HG02642 (cell line): Measurements from ENCODE around the gene SPIRE1.

Source experiments
- ATAC-seq: cut with Tn5 transposase; IDR thresholded peaks from one replicate; pipeline ENCODE4 v1.9.1; 2021; ENCODE audit warnings: mild to moderate bottlenecking; ENCODE audit not compliant: unreplicated experiment, poor library complexity

Gene SPIRE1

DNA sequence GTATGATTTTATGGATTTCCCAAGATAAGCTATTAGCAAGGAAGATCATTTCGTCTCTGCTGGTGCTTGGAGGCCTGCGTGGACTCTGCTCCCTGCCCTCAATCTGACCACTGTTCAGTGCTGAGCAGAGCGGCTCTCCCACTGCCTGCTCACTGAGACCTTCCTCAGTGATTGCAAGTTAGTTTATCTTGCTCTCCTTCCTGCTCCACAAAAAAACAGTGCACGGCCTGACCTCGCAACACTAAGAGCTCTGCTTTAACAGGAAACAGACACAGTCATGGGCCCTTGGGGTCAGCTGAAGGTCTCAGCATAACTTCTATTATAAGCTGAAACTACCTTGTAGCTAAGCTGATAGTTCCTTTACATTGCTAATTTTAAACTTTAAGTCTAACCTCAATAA lies 197.0 kb downstream of the SPIRE1 start:
- no peak for ATAC-seq

DNA sequence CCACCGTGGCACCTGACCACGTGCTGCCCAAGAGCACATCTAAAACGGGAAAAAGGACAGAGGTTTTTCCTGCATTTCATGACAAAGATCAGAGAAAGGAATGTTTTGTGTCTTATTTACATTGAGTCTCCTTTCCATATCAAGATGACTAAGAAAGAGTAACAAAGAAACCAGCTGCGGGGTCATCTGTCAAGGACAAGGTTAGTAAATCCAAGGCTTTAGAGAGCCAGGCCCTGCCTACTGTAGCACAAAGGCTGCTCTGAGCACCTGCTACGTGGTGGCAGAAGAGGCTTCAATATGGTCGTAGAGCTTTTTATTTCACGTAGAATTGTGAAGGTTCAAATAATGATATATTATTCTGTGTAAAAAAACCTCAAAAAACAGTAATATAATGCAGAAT lies 199.1 kb downstream of the SPIRE1 start:
- no peak for ATAC-seq

DNA sequence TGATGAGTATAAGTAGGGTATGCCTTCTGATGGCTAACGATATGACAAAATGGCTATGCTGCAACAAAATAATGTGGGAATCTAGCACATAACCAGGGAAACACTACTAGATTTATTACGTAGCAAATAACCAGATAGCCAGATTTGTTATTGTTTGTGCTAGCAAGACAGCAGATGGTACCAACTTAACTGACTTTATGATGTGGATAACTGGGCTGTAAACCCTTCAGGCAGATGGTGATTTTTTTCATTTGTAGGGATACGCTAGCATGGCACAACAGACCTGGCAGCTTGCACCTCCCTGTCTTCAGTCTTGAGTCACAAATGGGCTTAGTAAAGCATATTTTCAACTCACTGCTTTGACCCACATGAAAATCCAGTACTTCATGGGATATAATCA lies 201.5 kb downstream of the SPIRE1 start:
- ATAC-seq = no peak

DNA sequence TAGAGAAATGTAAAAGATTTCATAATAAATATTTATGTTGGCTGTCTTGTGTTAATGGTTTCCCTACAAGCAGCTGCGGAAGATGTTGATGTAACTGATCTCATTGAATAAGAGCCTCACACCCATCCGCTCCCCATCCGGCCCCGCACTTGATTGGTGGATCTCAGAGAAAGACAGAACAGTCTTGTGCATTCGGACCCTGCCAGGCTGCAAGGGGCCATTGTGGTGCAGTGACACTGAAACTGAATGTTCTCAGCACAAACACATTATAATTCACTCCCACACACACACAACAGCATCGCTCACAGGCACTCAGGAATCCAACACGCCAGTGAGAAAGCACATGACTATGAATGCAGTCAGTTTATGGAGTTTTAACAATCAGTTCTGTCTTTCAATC lies 202.4 kb downstream of the SPIRE1 start:
- ATAC-seq = no peak

DNA sequence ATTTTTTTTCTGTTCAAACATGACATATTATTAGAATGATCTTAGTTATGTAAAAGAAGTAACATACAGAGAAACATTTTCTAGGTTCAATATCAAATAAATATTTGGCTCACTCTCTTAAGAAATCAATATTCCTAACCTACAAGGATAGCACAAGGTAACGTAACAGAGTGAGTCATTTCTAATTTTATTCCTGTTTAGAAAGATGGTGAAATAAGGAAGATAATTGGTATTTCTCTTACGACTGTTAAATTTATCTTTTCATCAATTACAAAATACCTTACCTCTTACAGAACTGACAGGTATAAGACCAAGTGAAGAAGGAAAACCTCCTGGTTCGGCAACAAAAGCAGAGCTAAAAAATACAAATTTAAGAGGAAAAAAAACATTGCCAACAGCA lies 205.1 kb downstream of the SPIRE1 start:
- no peak for ATAC-seq

DNA sequence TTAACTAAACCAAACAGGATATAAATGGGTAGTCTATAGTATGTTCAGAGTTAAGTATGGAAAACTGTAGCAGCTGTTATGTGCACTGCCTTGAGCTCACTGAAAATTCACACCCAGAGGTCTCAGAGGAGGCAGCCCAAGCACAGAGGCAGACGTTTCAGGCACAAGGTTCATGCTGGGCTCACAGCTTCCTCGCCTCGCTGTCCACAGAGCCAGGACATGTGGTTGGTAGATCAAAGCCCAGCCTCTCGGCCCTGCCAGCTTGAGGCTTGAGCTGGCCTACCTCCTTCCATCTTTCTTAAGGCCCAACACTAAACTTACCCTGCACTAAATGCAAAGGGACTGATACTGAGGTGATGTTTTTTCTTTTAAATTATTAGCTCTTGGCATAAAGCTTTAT lies 206.5 kb downstream of the SPIRE1 start:
- ATAC-seq = no peak

DNA sequence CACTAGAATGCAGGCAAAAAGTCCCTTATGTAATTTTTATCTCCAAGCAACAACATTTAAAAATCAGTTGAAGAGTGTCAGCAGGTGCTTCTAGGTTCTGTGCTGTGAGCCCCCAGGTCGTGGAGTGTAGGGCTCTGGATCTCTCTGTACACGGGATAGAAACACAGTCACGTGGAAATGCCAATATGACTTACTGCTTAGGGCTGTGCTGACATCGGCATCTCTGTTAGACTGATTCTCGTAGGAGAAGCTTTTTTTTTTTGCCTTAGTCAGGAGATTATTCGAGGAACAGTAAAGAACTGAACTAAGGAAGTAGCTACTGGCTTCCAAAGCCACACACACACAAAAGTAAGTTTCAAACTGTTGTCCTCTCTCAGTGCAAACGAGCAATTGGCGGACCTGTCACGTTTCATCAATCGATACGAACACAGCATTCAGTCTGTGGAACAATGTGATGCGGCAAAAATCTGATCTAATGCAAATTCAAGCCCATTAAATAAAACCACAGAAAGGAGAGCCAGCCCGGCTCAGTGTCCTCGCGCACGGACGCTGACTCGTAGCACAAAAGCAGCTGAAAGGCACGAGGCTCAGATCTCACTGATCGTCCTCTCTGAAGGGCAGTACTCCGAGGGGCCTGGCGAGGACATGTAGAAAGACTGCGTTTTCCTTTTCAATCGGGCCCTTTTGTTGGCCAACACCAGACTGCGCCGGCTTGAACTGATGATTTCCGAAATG lies 208.7 kb downstream of the SPIRE1 start:
- no peak for ATAC-seq

DNA sequence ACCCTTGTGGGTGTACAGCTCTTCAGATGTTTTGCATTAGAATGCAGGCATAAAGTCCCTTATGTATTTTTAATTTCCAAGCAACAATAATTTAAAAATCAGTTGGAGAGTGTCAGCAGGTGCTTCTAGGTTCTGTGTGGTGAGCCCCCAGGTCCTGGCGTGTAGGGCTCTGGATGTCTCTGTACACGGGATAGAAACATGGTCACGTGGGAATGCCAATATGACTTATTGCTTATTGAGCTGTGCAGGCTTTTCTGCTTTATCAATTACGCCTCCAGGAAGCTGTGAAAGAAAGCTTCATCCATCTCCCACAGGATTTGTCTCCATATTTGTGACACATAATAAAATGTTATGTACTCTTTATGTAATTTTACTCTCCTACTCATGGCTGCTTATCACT lies 212.4 kb downstream of the SPIRE1 start:
- ATAC-seq = no peak

DNA sequence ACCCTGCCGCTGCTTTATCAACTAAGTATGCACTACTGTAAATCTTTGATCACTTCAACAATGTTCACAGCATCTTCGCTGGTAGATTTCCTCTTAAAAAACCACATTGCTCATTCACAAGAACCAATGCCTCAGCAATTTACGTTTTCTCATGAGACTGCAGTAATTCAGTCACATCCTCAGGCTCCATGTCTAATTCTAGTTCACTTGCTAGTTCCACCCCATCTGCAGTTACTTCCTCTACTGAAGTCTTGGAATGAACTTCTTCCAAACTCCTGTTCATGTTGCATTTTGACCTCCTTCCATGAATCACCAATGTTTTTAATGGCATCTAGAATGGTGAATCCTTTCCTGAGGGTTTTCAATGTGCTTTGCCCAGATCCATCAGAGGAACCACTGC lies 214.4 kb downstream of the SPIRE1 start:
- ATAC-seq = no peak

DNA sequence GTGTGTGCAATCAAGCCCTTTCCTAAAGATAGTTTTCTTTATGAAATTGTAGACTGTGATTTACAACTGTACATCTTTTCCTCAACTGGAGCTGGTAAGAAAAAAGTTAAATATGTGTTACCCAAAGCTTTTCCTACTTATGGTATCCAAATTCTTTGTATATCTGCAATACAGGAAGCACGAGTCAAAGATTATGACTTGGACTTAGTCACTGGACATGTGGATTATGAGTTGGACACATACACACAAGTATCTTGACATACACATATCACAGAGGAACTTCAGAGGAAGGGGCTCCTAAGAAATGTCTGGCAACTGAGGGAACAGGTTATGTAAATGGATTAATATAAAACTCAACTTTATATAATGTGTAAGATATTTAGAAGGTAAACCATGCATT lies 215.0 kb downstream of the SPIRE1 start:
- ATAC-seq = no peak

DNA sequence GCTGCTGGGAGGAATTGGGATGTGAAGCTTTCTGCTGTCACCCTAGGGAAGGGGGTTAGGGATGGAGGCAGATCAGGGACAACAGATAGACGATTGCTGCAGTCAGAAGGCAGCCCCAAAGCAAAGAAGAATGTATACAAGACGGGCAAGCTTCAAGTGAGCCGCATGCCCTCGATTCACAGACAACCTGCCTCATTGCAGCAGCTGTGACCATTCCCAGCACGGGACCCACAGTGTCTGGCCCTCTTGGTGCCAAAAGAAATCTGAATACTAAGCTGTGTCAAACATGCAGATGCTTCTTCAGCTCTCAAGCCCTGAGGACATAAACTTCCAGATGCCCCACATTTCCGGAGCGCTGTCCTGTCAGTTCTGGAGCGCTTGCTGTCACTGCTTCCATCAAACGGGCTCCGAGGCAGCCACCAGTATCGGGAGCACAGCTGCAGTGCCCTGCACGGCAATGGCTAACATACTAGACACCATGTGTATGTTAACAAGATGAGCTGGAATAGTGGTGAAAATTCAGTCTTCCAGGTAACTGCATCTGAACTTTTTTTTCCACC lies 216.4 kb downstream of the SPIRE1 start:
- no peak for ATAC-seq

DNA sequence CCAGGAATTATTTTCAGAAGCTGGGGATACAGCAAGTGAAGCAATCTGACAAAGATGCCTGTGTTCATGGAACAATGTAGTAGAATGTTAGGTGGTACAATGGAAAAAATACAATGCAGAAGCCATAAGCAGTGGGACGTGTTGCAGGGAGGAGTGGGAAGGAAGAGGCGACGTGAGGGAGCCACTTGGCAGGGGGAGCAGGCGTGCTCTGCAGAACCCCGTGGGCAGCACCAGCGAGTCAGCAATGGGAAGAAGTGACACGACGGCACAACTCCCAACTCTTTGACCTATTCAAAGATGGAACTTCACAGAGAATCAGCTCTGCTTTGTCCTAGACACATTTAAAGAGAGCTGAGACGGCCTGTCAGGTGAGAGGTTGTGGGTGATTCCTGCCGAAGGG lies 219.7 kb downstream of the SPIRE1 start:
- no peak for ATAC-seq

DNA sequence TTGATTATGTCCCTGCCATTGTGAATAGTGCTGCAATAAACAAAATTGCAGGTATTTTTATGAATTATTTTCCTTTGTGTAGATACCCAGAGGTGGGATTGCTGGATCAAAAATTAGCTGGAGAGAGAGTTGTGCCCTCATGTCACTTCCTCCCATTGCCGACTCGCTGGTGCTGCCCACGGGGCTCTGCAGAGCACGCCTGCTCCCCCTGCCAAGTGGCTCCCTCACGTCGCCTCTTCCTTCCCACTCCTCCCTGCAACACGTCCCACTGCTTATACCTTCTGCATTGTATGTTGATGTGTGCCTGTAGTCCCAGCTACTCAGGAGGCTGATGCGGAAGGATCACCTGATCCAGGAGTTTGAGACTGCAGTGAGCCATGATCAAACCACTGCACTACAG lies 222.0 kb downstream of the SPIRE1 start:
- ATAC-seq = no peak

DNA sequence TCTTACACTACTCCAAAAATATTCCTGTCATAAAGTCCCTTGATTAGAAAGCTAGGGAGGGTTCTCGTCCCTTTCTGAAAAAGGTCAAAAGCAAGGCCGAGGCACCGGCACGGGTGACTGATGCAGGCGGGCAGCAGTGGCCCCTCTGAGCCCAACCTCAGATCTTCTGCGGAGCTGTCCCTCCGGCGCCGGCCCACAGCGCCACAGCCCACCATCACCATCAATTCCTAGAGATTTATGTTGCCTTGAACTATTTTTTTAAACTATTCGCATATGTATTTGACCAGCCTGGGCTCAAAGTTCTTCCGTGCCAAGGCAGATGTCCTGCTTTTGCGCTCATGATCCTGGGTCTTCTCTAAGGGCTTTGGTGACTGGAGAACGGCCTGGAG lies 223.4 kb downstream of the SPIRE1 start:
- no peak for ATAC-seq

DNA sequence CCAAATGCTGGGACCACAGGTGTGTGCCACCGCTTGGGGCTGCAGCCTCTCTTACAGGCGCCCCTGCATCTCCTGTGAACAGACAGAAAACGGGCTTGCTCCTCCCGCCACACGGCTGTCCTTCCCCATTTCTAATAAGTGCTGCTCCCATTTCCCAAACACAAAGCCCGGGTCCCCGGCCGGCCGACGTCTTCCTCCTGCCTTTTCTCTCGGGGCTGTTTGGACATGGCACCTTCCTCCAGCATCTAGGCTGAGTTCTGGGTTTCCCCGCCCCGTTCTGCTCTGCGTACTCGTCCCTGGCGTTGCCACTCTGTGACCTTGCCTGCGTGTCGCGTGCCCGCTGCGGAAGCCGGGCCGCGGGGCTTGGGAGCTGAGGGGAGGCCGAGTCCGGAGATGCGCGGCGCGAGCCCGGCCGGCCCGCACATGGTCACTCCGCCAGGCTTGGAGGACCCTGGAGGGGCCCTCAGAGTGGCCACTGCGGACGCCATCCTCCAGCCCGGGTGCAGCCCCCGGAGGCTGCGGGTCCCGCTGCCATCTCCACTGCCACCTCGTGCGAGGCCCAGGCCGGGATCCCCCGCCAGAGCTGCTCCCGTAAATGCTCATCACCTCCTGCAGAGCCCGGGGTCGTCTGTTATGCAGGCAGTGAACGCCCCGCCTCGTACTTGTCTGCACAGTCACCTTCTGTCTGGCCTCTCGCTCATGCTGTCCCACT lies 223.9 kb downstream of the SPIRE1 start:
- no peak for ATAC-seq

DNA sequence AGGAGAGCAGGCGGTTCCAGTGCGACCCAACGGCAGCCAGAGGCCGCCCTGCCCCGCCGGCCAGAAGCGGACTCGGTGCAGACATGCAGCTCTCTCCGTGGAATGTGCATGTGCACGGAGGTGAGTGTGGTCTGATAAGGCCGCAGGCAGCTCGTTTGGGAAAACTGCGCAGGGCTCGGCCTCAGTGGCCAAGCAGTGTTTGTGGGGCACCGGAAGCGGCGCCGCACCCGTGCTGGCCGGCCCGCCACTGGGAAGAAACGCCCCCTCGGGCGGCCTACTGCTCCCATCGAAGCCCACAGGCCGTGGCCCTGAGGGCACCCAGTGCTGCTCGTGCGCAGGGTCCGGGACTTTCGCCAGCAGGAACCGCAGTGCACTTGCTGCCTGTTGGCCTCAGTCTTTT lies 225.0 kb downstream of the SPIRE1 start:
- no peak for ATAC-seq

DNA sequence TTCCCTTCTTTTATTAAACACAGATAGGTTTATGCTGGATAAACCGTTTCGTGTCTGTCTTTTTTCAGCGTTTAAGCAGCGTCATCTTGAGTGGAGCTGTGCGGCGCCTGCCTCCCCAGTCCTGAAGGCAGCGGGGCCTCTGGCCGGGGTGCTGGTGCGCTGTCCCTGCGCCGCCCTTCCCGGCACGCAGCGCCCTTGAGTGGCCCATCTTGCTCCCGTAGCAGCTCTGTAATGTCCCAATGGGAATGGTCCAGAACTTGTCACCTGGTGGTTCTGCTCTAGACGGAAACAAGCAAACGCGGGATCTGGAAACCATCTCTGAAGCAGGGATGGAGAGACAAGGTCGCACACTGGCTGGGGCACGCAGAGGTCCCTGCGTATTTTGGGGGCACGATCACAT lies 225.7 kb downstream of the SPIRE1 start:
- ATAC-seq = no peak

DNA sequence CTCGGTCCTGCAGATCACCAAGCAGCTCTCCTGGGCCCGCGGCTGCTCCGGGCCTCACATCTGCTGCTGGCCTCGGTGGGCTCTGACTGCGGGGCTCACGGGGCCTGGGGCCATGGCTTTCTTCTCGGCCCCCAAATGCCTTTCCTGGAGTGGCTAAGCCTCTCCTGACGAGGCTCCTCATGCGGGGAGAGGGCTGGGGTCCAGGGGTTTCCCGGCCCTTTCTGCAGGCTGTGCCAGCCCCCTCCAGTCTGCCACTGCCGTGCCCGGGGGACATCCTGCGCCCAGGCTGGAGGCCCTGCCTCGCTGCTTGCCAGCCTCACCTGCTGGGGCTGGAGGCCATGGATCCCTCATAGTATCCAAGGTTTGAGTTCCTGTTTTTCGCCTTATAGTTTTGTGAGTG lies 226.3 kb downstream of the SPIRE1 start:
- no peak for ATAC-seq

DNA sequence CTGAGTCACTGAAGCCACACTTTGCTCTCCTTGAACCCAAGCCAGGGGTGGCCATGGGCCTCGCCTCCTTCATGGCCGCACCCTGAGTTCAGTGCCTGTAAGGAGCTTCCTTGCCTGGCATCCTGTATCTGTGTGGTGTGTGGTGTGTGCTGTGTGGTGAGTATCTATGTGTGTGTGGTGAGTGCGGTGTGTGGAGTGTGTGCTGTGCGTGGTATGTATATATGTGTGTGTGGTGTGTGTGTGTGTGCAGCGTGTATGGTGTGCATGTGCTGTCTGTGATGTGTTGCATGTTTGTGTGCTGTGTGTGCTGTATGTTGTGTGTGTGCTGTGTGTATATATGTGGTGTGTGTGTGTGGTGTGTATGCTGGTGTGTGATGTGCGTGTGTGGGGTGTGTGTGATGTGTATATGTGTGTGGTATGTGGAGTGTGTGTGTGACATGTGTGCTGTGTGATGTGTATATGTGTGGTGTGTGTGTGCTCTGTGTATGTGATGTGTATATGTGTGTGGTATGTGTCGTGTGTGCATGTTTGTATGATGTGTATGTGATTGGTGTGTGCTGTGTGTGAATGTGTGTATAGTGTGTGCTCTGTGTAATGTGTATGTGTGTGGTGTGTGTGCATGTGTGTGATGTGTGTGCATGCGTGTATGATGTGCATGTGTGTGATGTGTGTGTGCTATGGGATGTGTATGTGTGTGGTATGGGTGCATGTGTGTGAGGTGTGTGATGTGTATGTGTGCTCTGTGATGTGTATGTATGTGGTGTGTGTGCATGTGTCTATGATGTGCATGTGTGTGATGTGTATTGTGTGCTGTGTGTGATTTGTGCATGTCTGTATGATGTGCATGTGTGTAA lies 227.5 kb downstream of the SPIRE1 start:
- ATAC-seq = no peak

DNA sequence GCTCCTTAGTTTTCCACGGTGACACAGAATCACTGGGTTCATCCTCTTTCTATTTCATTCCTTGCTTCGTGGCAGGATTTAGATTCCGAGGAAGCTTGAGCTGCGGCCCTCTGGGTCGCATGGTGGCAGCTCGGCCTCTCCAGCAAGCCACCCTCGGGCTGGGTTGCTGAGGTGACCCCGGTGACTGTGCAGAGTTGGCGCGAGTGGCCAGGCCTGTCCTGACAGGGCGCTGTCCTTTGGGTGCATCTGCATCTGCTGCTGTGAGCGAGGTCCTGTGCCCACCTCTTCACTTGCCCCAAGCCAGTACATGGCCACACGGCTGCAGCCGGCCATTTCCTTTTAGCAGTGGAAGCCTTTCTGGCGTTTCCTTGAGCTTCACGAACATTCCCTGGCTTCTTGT lies 228.4 kb downstream of the SPIRE1 start:
- ATAC-seq = no peak

DNA sequence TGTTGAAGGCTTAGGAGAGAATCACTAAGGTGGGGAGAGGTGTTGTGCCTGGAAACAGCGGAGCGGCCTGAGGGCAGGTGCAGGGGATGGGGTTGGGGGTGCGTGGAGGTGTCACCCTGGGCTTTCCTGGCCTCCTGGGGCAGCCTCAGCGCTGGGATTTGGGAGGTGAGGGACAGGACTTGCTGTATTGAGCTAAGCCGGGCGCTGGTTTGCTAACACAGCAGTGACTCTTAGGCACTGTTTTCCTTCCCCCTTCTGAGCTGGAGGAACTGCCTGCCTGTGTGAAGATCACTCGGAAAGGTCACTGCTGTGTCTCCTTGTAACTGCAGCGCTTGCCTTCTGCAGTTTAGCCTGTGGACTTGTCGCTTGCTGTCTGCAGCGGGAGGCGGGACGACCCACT lies 229.0 kb downstream of the SPIRE1 start:
- ATAC-seq = no peak
